K562 (cell line): ENCODE data around the gene GLMP. TPM values are rescaled to one million over a fixed set of nuclear protein-coding genes. Genes with fewer than 3 reads are reported as not detected.

ENCODE experiments used
- CBX2 ChIP-seq: fragments of 200-600 bp; sonication (generic); IDR thresholded peaks from one replicate; pipeline ENCODE4 v1.6.1; 2012; ENCODE audit warnings: mild to moderate bottlenecking, low read length, inconsistent platforms; ENCODE audit not compliant: insufficient read depth, poor library complexity, severe bottlenecking
- EP400 ChIP-seq: fragments of 450-650 bp; IDR thresholded peaks from 2 replicates; pipeline ENCODE4 v1.6.1; 2017; ENCODE audit warnings: antibody characterized with exemption, mild to moderate bottlenecking, moderate library complexity
- FOXM1 ChIP-seq, 2 experiments: fragments of 450-650 bp in 1 of 2; sonication (generic) in 1 of 2; formaldehyde crosslinking in 1 of 2; IDR thresholded peaks; 2 replicates each; pipeline versions ENCODE4 v1.6.1 to v1.9.0; 2017 to 2022; ENCODE audit warnings: low read depth in 2 of 2, mild to moderate bottlenecking in 2 of 2, missing genetic modification reagents in 1 of 2, moderate library complexity in 1 of 2
- GTF2E2 ChIP-seq: fragments of 200-800 bp; sonication (Bioruptor generic); IDR thresholded peaks from 2 replicates; pipeline ENCODE4 v1.6.1; 2016; ENCODE audit warnings: missing genetic modification characterization, missing compliant biosample characterization
- HDAC6 ChIP-seq: IDR thresholded peaks from 2 replicates; pipeline ENCODE4 v1.6.1; 2012; ENCODE audit warnings: low read depth, mild to moderate bottlenecking, control low read depth, inconsistent platforms, low read length, moderate library complexity
- HMG20B ChIP-seq: fragments of 250-450 bp; sonication (Bioruptor Pico); IDR thresholded peaks from 2 replicates; pipeline ENCODE4 v1.5.0; 2021; ENCODE audit warnings: mild to moderate bottlenecking
- KDM2B ChIP-seq: fragments of 250-450 bp; sonication (Bioruptor Pico); IDR thresholded peaks from 2 replicates; pipeline ENCODE4 v1.8.0; 2021; ENCODE audit warnings: mild to moderate bottlenecking, moderate library complexity
- KLF1 ChIP-seq: fragments of 450-650 bp; IDR thresholded peaks from 2 replicates; pipeline ENCODE4 v1.6.1; 2016; ENCODE audit warnings: missing genetic modification characterization, missing compliant biosample characterization
- MEIS2 ChIP-seq: fragments of 450-650 bp; IDR thresholded peaks from 2 replicates; pipeline ENCODE4 v1.6.1; 2014; ENCODE audit warnings: mild to moderate bottlenecking; ENCODE audit not compliant: partially characterized antibody
- NONO ChIP-seq, 2 experiments: fragments of 200-400 bp in 1 of 2; fragments of 450-650 bp in 1 of 2; formaldehyde crosslinking in 1 of 2; IDR thresholded peaks; 2 replicates each; pipeline ENCODE4 v1.6.1; 2017; ENCODE audit warnings: low read depth in 2 of 2, mild to moderate bottlenecking in 2 of 2, moderate library complexity in 2 of 2, low read length in 1 of 2
- XRCC5 ChIP-seq: fragments of 200-400 bp; formaldehyde crosslinking; IDR thresholded peaks from 2 replicates; pipeline ENCODE4 v1.6.1; 2017; ENCODE audit warnings: low read depth, mild to moderate bottlenecking, low read length
- ZC3H8 ChIP-seq: fragments of 450-650 bp; IDR thresholded peaks from 2 replicates; pipeline ENCODE4 v1.6.1; 2017
- ZNF436 ChIP-seq: fragments of 250-450, 450-650 bp; sonication (Bioruptor Pico); formaldehyde crosslinking; IDR thresholded peaks from 2 replicates; pipeline ENCODE4 v1.7.0; 2020; ENCODE audit warnings: mild to moderate bottlenecking
- ZNF57 ChIP-seq: fragments of 450-650 bp; formaldehyde crosslinking; IDR thresholded peaks from 2 replicates; pipeline ENCODE4 v1.4.0; 2020; ENCODE audit warnings: mild to moderate bottlenecking, moderate library complexity
- ZNF583 ChIP-seq: fragments of 250-450 bp; sonication (Bioruptor Pico); IDR thresholded peaks from 2 replicates; pipeline ENCODE4 v1.4.0; 2020
- ZNF668 ChIP-seq: fragments of 250-450 bp; sonication (Bioruptor Pico); IDR thresholded peaks from 2 replicates; pipeline ENCODE4 v1.8.0; 2022; ENCODE audit warnings: mild to moderate bottlenecking, inconsistent platforms
- ZNF695 ChIP-seq: fragments of 450-650 bp; formaldehyde crosslinking; IDR thresholded peaks from 2 replicates; pipeline ENCODE4 v1.4.0; 2020; ENCODE audit warnings: mild to moderate bottlenecking, moderate library complexity
- ZNF707 ChIP-seq: fragments of 250-450 bp; sonication (Bioruptor Pico); conservative IDR thresholded peaks from 2 replicates; pipeline ENCODE4 v1.8.0; 2022; ENCODE audit warnings: inconsistent platforms, mild to moderate bottlenecking, moderate library complexity
- ZNF77 ChIP-seq: fragments of 250-450 bp; sonication (Bioruptor Pico); IDR thresholded peaks from 2 replicates; pipeline ENCODE4 v1.5.0; 2020
- polyA plus RNA-seq, 8 experiments: library from polyadenylated mRNA; depleted of rRNA in 4 of 8; stranded (reverse) in 5 of 8; unstranded in 3 of 8; fragments of >200 nt; fragmentation: Nextera tagmentation in 2 of 8; fragmentation: Illumina TruSeq in 1 of 8; extraction: Ambion mirVana in 2 of 8; extraction: Trizol in 1 of 8; gene quantifications; 2 replicates each; pipeline versions ENCODE4 v1.2.1 to v1.2.3, GENCODE V29; 2011 to 2014; ENCODE audit warnings: inconsistent platforms in 1 of 8, missing spikeins in 1 of 8
- total RNA-seq, 7 experiments: library from RNA; depleted of rRNA in 6 of 7; stranded (reverse); fragments of >200 nt in 6 of 7; fragmentation: Illumina TruSeq in 2 of 7; extraction: Trizol in 2 of 7; gene quantifications; 2 replicates each; pipeline versions ENCODE4 v1.2.1 to v1.2.3, GENCODE V29; 2011 to 2021; ENCODE audit warnings: low replicate concordance in 1 of 7
- TF ChIP-seq, protein P1 (sequence below): fragments of 250-450 bp; sonication (Bioruptor Pico); IDR thresholded peaks from 2 replicates; pipeline ENCODE4 v1.8.0; 2022; ENCODE audit warnings: inconsistent platforms, mild to moderate bottlenecking, moderate library complexity, borderline replicate concordance
- TF ChIP-seq, protein P2 (sequence below), 2 experiments: IDR thresholded peaks in 1 of 2; conservative IDR thresholded peaks in 1 of 2; 2 replicates each; pipeline ENCODE4 v1.6.1; 2016; ENCODE audit warnings: low read depth in 2 of 2, mild to moderate bottlenecking in 1 of 2, missing compliant biosample characterization in 1 of 2, missing genetic modification characterization in 1 of 2, moderate library complexity in 1 of 2
- TF ChIP-seq, protein P3 (sequence below): fragments of 250-450 bp; sonication (Bioruptor Pico); IDR thresholded peaks from 2 replicates; pipeline ENCODE4 v1.5.0; 2021

Gene GLMP
- total and polyA plus RNA-seq, 9 of the 15 experiments (the other 6 are each of a cell fraction or from before 2014, with no cell fraction given) = 8.3 to 28.2 (median 22.4) TPM

DNA sequence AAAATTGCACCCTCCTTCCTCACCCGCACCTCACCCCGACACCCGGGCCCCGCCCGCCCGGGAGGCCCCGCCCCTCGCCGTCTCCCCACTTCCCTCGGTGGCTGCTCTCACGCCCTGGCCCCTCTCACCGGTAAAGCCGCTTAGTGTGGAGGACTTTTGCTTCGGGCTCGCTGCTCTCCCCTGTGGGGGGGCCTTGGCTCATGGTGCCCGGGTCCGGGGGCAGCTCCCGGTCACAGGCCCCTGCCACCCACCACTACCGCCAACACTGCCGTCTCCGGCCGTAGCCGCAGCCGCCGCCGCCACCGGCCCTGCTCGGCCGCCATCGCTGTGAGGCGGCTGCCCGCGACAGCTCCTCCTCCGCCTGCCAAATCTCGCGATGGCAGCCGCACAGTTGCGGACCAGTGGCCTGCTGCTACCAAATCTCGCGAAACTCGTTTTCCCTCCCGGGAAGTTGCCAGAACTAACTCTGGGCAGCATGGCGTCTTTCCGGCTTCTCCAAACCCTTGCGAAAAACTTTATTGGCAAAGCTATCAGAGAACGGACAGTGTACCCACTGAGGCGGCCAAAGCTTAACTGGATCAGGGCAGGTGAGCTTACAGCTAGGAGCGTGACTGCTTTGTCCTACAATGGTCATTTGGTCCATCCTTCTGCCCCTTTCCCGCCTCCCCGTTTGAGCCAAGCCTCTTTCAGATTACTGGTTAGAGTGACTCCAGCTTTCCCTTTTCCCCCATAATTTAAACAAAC, 12.8 kb downstream of the GLMP start, which contains the start of gene SMG5 (continued):
- no peak for TF ChIP-seq FOXM1 (IDR thresholded peaks at IDR 0.05; ENCODE audit: low read depth)
- peak; percentile 65; the same call in 1 of the 2 replicates for TF ChIP-seq FOXM1 (CRISPR knock-in tag; IDR thresholded peaks at IDR 0.05; ENCODE audit: low read depth)
- no peak for TF ChIP-seq ZC3H8
- TF ChIP-seq, protein P1, sequence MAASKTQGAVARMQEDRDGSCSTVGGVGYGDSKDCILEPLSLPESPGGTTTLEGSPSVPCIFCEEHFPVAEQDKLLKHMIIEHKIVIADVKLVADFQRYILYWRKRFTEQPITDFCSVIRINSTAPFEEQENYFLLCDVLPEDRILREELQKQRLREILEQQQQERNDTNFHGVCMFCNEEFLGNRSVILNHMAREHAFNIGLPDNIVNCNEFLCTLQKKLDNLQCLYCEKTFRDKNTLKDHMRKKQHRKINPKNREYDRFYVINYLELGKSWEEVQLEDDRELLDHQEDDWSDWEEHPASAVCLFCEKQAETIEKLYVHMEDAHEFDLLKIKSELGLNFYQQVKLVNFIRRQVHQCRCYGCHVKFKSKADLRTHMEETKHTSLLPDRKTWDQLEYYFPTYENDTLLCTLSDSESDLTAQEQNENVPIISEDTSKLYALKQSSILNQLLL (CRISPR knock-in tag) = no peak
- no peak for TF ChIP-seq ZNF57 (CRISPR knock-in tag)
- TF ChIP-seq HDAC6 = no peak
- TF ChIP-seq ZNF77 = no peak
- peak; percentile 73; the same call in 1 of the 2 replicates for TF ChIP-seq KLF1 (tag)
- TF ChIP-seq ZNF695 (CRISPR knock-in tag) = no peak
- TF ChIP-seq, protein P2, sequence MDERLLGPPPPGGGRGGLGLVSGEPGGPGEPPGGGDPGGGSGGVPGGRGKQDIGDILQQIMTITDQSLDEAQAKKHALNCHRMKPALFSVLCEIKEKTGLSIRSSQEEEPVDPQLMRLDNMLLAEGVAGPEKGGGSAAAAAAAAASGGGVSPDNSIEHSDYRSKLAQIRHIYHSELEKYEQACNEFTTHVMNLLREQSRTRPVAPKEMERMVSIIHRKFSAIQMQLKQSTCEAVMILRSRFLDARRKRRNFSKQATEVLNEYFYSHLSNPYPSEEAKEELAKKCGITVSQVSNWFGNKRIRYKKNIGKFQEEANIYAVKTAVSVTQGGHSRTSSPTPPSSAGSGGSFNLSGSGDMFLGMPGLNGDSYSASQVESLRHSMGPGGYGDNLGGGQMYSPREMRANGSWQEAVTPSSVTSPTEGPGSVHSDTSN (CRISPR knock-in tag; IDR thresholded peaks at IDR 0.05; ENCODE audit: low read depth) = no peak
- TF ChIP-seq, protein P2 (tag; conservative IDR thresholded peaks at IDR 0.05; ENCODE audit: low read depth) = no peak
- peak; percentile 88 for TF ChIP-seq EP400
- no peak for TF ChIP-seq ZNF436 (CRISPR knock-in tag)
- peak; percentile 96 for TF ChIP-seq XRCC5
- TF ChIP-seq, protein P3, sequence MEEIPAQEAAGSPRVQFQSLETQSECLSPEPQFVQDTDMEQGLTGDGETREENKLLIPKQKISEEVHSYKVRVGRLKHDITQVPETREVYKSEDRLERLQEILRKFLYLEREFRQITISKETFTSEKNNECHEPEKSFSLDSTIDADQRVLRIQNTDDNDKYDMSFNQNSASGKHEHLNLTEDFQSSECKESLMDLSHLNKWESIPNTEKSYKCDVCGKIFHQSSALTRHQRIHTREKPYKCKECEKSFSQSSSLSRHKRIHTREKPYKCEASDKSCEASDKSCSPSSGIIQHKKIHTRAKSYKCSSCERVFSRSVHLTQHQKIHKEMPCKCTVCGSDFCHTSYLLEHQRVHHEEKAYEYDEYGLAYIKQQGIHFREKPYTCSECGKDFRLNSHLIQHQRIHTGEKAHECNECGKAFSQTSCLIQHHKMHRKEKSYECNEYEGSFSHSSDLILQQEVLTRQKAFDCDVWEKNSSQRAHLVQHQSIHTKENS (CRISPR knock-in tag) = no peak
- peak; percentile 48 to 89; a peak in 3 of 4 replicates for TF ChIP-seq NONO (IDR thresholded peaks at IDR 0.05; ENCODE audit: low read depth in 2 of 2, low read length in 1 of 2)
- TF ChIP-seq ZNF583 = peak; percentile 12; the same call in 1 of the 2 replicates
- no peak for TF ChIP-seq CBX2
- no peak for TF ChIP-seq ZNF707 (CRISPR knock-in tag)
- TF ChIP-seq ZNF668 (CRISPR knock-in tag) = no peak
- no peak for TF ChIP-seq HMG20B (CRISPR knock-in tag)
- TF ChIP-seq GTF2E2 (tag) = peak; percentile 84; the same call in 1 of the 2 replicates
- no peak for TF ChIP-seq MEIS2
- no peak for TF ChIP-seq KDM2B (CRISPR knock-in tag)
